ENCODE measurements around the gene AMN1.

Gene AMN1

DNA sequence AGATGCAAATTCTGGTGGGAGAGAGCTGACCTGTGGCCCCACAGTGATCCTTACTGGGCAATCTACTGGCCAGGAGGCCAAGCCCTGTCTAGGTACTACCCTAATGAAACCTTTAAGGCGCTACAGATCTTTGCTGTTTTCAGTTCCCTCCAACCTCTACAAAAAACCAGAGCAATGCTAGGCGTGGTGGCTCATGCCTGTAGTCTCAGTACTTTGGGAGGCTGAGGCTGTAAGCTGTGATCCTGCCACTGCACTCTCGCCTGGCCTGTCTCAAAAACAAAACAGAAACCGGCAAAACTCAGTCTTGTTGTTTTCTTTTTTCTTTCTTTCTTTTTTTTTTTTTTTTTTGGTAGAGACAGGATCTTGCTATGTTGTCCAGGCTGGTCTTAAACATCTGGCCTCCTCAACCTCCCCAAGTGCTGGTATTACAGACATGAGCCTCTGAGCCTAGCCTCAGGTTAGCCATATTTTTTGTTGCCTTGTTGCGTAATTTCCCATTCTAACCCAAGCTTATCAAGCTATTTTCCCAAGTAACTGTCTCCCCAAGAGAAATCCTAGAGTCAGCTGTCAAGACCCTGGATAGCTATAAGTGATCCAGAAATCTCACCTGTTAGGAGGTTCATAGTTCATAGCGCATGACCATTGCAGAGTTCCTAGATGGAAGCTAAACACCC, 66.5 kb downstream of the AMN1 start:
- Histone ChIP-seq H4K91ac (ENCODE audit: low read depth, low read length, poor library complexity) (no peak overlapping the region), H3K23ac (ENCODE audit: low read depth, low read length, poor library complexity) (no peak overlapping the region), H3K36me3 (replicated peaks in 1 of 2; ENCODE audit: control insufficient read depth in 2 of 2, insufficient read depth in 2 of 2, low read length in 2 of 2) (no peaks in the 10 kb centered on the region), H2BK5ac (ENCODE audit: low read length) (no peak overlapping the region), H2AFZ (ENCODE audit: low read length) (no peak overlapping the region), H2AK5ac (ENCODE audit: low read depth, low read length) (no peak overlapping the region), H3K9ac (ENCODE audit: low read depth, low read length, poor library complexity) (no peak overlapping the region), H3K4me3 (ENCODE audit: low read length in 2 of 2) (no peak overlapping the region), H3K4ac (ENCODE audit: low read length) (no peak overlapping the region), H2BK12ac (ENCODE audit: low read length) (no peak overlapping the region), H3K27ac (replicated peaks; ENCODE audit: low read length) (no peak overlapping the region), H3K18ac (ENCODE audit: low read length) (no peak overlapping the region), H4K8ac (ENCODE audit: low read depth, low read length) (no peak overlapping the region), H3K27me3 (ENCODE audit: control insufficient read depth in 3 of 3, insufficient read depth in 3 of 3, low read depth in 1 of 3, low read length in 3 of 3) (no peaks in the 10 kb centered on the region), H3K4me1 (ENCODE audit: control insufficient read depth in 2 of 2, insufficient read depth in 1 of 2, low read depth in 1 of 2, low read length in 2 of 2) (peaks cover 0 to 5% of the 10 kb centered on the region in 2 donors), H3K9me3 (replicated peaks in 1 of 2; ENCODE audit: control insufficient read depth in 2 of 2, insufficient read depth in 1 of 2, low read depth in 1 of 2, low read length in 2 of 2) (peaks cover 2 to 4% of the 10 kb centered on the region in 2 donors), H3K14ac (ENCODE audit: low read length) (no peak overlapping the region), H3K4me2 (ENCODE audit: insufficient read depth, low read length, poor library complexity, severe bottlenecking) (no peak overlapping the region), H2BK120ac (ENCODE audit: low read depth, low read length) (no peak overlapping the region), H3K79me1 (ENCODE audit: low read depth, low read length) (no peaks in the 10 kb centered on the region), H2BK15ac (ENCODE audit: low read length) (no peak overlapping the region)
- no CpG with 5 or more reads among the region's 6 CpGs for WGBS, 2 donors (ENCODE audit: extremely low coverage in 2 of 2, insufficient read length in 2 of 2, insufficient replicate concordance in 1 of 2)
- DNase-seq (ENCODE audit: low spot score) = no peak

- Histone ChIP-seq H3K4me2 (ENCODE audit: insufficient read depth, low read length, poor library complexity, severe bottlenecking) (peak within 1 kb of the TSS; percentile 75), H2BK120ac (ENCODE audit: low read depth, low read length) (no peak within 1 kb of the TSS), H2BK5ac (ENCODE audit: low read length) (peak within 1 kb of the TSS; percentile 72), H2AFZ (ENCODE audit: low read length) (peak within 1 kb of the TSS; percentile 76), H3K27me3 (ENCODE audit: control insufficient read depth in 3 of 3, insufficient read depth in 3 of 3, low read depth in 1 of 3, low read length in 3 of 3) (no peaks in the 10 kb centered on the region), H3K9ac (ENCODE audit: low read depth, low read length, poor library complexity) (peak within 1 kb of the TSS; percentile 92), H3K23ac (ENCODE audit: low read depth, low read length, poor library complexity) (no peak within 1 kb of the TSS), H3K79me1 (ENCODE audit: low read depth, low read length) (no peaks in the 10 kb centered on the region), H3K4ac (ENCODE audit: low read length) (no peak within 1 kb of the TSS), H3K18ac (ENCODE audit: low read length) (peak within 1 kb of the TSS; percentile 96), H4K8ac (ENCODE audit: low read depth, low read length) (no peak within 1 kb of the TSS), H2BK12ac (ENCODE audit: low read length) (no peak within 1 kb of the TSS), H3K27ac (replicated peaks; ENCODE audit: low read length) (peak within 1 kb of the TSS; percentile 97), H3K4me1 (ENCODE audit: control insufficient read depth in 2 of 2, insufficient read depth in 1 of 2, low read depth in 1 of 2, low read length in 2 of 2) (peaks cover 0 to 5% of the 10 kb centered on the region in 2 donors), H2AK5ac (ENCODE audit: low read depth, low read length) (no peak within 1 kb of the TSS), H3K14ac (ENCODE audit: low read length) (no peak within 1 kb of the TSS), H4K91ac (ENCODE audit: low read depth, low read length, poor library complexity) (no peak within 1 kb of the TSS), H2BK15ac (ENCODE audit: low read length) (no peak within 1 kb of the TSS), H3K36me3 (replicated peaks in 1 of 2; ENCODE audit: control insufficient read depth in 2 of 2, insufficient read depth in 2 of 2, low read length in 2 of 2) (no peaks in the 10 kb centered on the region), H3K4me3 (ENCODE audit: low read length in 2 of 2) (peak within 1 kb of the TSS; percentile 55 to 92), H3K9me3 (replicated peaks in 1 of 2; ENCODE audit: control insufficient read depth in 2 of 2, insufficient read depth in 1 of 2, low read depth in 1 of 2, low read length in 2 of 2) (no peaks in the 10 kb centered on the region)
- WGBS, 2 donors (ENCODE audit: extremely low coverage in 2 of 2, insufficient read length in 2 of 2, insufficient replicate concordance in 1 of 2) = no CpG with 5 or more reads among the region's 47 CpGs
- peak; percentile 75 for DNase-seq (ENCODE audit: low spot score)
These were observed 69.5 kb downstream of the AMN1 start, which contains the start of gene ETFBKMT for GRCh38 chr12:31659087-31659942. Gene ETFBKMT (plus strand): TSS chr12:31659688. CDS start chr12:31661954, 2,266 bp downstream.

- peak overlapping the region; percentile 55 to 92 for H3K4me3 ChIP-seq (ENCODE audit: low read length in 2 of 2)
- no peak overlapping the region for H2BK15ac ChIP-seq (ENCODE audit: low read length)
- H3K79me1 ChIP-seq (ENCODE audit: low read depth, low read length) = no peaks in the 10 kb centered on the region
- no CpG with 5 or more reads among the region's 11 CpGs for WGBS, 2 donors (ENCODE audit: extremely low coverage in 2 of 2, insufficient read length in 2 of 2, insufficient replicate concordance in 1 of 2)
- H3K4ac ChIP-seq (ENCODE audit: low read length) = no peak overlapping the region
- H2BK12ac ChIP-seq (ENCODE audit: low read length) = no peak overlapping the region
- no peak overlapping the region for H2BK120ac ChIP-seq (ENCODE audit: low read depth, low read length)
- no peak overlapping the region for H4K91ac ChIP-seq (ENCODE audit: low read depth, low read length, poor library complexity)
- peak overlapping the region; percentile 76 for H2AFZ ChIP-seq (ENCODE audit: low read length)
- no peaks in the 10 kb centered on the region for H3K9me3 ChIP-seq (replicated peaks in 1 of 2; ENCODE audit: control insufficient read depth in 2 of 2, insufficient read depth in 1 of 2, low read depth in 1 of 2, low read length in 2 of 2)
- peaks cover 0 to 5% of the 10 kb centered on the region in 2 donors for H3K4me1 ChIP-seq (ENCODE audit: control insufficient read depth in 2 of 2, insufficient read depth in 1 of 2, low read depth in 1 of 2, low read length in 2 of 2)
- H3K9ac ChIP-seq (ENCODE audit: low read depth, low read length, poor library complexity) = no peak overlapping the region
- H3K4me2 ChIP-seq (ENCODE audit: insufficient read depth, low read length, poor library complexity, severe bottlenecking) = peak overlapping the region; percentile 75
- no peaks in the 10 kb centered on the region for H3K36me3 ChIP-seq (replicated peaks in 1 of 2; ENCODE audit: control insufficient read depth in 2 of 2, insufficient read depth in 2 of 2, low read length in 2 of 2)
- H3K23ac ChIP-seq (ENCODE audit: low read depth, low read length, poor library complexity) = no peak overlapping the region
- peak overlapping the region; percentile 57 for H3K27ac ChIP-seq (replicated peaks; ENCODE audit: low read length)
- H2BK5ac ChIP-seq (ENCODE audit: low read length) = peak overlapping the region; percentile 72
- DNase-seq (ENCODE audit: low spot score) = no peak
- no peaks in the 10 kb centered on the region for H3K27me3 ChIP-seq (ENCODE audit: control insufficient read depth in 3 of 3, insufficient read depth in 3 of 3, low read depth in 1 of 3, low read length in 3 of 3)
- H3K18ac ChIP-seq (ENCODE audit: low read length) = no peak overlapping the region
- no peak overlapping the region for H4K8ac ChIP-seq (ENCODE audit: low read depth, low read length)
- no peak overlapping the region for H3K14ac ChIP-seq (ENCODE audit: low read length)
- no peak overlapping the region for H2AK5ac ChIP-seq (ENCODE audit: low read depth, low read length)
These were observed 70.2 kb downstream of the AMN1 start for GRCh38 chr12:31658471-31659086.

- no peak overlapping the region for H3K23ac ChIP-seq (ENCODE audit: low read depth, low read length, poor library complexity)
- H3K18ac ChIP-seq (ENCODE audit: low read length) = no peak overlapping the region
- no peak overlapping the region for H2AK5ac ChIP-seq (ENCODE audit: low read depth, low read length)
- no peak overlapping the region for H2BK120ac ChIP-seq (ENCODE audit: low read depth, low read length)
- H3K36me3 ChIP-seq (replicated peaks in 1 of 2; ENCODE audit: control insufficient read depth in 2 of 2, insufficient read depth in 2 of 2, low read length in 2 of 2) = no peaks in the 10 kb centered on the region
- no peak overlapping the region for H2BK15ac ChIP-seq (ENCODE audit: low read length)
- H3K79me1 ChIP-seq (ENCODE audit: low read depth, low read length) = no peaks in the 10 kb centered on the region
- H3K27ac ChIP-seq (replicated peaks; ENCODE audit: low read length) = no peak overlapping the region
- H2BK5ac ChIP-seq (ENCODE audit: low read length) = no peak overlapping the region
- no peak overlapping the region for H4K8ac ChIP-seq (ENCODE audit: low read depth, low read length)
- no peak overlapping the region for H4K91ac ChIP-seq (ENCODE audit: low read depth, low read length, poor library complexity)
- H2BK12ac ChIP-seq (ENCODE audit: low read length) = no peak overlapping the region
- no peaks in the 10 kb centered on the region for H3K9me3 ChIP-seq (replicated peaks in 1 of 2; ENCODE audit: control insufficient read depth in 2 of 2, insufficient read depth in 1 of 2, low read depth in 1 of 2, low read length in 2 of 2)
- no peak for DNase-seq (ENCODE audit: low spot score)
- H3K4ac ChIP-seq (ENCODE audit: low read length) = no peak overlapping the region
- no peak overlapping the region for H3K14ac ChIP-seq (ENCODE audit: low read length)
- H3K9ac ChIP-seq (ENCODE audit: low read depth, low read length, poor library complexity) = no peak overlapping the region
- peak overlapping the region; percentile 70 for H2AFZ ChIP-seq (ENCODE audit: low read length)
- no CpG with 5 or more reads among the region's 1 CpG for WGBS, 2 donors (ENCODE audit: extremely low coverage in 2 of 2, insufficient read length in 2 of 2, insufficient replicate concordance in 1 of 2)
- peaks cover 0 to 5% of the 10 kb centered on the region in 2 donors for H3K4me1 ChIP-seq (ENCODE audit: control insufficient read depth in 2 of 2, insufficient read depth in 1 of 2, low read depth in 1 of 2, low read length in 2 of 2)
- no peak overlapping the region for H3K4me3 ChIP-seq (ENCODE audit: low read length in 2 of 2)
- H3K4me2 ChIP-seq (ENCODE audit: insufficient read depth, low read length, poor library complexity, severe bottlenecking) = no peak overlapping the region
- H3K27me3 ChIP-seq (ENCODE audit: control insufficient read depth in 3 of 3, insufficient read depth in 3 of 3, low read depth in 1 of 3, low read length in 3 of 3) = no peaks in the 10 kb centered on the region
These were observed 73.0 kb downstream of the AMN1 start for GRCh38 chr12:31655792-31656191.

All from neuronal stem cell (in vitro differentiated cells).